Fibroblast of gingiva (primary cell): ENCODE measurements around the gene ANKRD23.
"Not testable (repeated sequence)": the region's sequence is repeated elsewhere in the genome, so short reads cannot be mapped to it uniquely, and the experiment has no call there.

Experiments used
- DNase-seq: peaks from one replicate; pipeline ENCODE4 v3.0.0-alpha.2; 2011; ENCODE audit warnings: low read depth

Gene ANKRD23

DNA sequence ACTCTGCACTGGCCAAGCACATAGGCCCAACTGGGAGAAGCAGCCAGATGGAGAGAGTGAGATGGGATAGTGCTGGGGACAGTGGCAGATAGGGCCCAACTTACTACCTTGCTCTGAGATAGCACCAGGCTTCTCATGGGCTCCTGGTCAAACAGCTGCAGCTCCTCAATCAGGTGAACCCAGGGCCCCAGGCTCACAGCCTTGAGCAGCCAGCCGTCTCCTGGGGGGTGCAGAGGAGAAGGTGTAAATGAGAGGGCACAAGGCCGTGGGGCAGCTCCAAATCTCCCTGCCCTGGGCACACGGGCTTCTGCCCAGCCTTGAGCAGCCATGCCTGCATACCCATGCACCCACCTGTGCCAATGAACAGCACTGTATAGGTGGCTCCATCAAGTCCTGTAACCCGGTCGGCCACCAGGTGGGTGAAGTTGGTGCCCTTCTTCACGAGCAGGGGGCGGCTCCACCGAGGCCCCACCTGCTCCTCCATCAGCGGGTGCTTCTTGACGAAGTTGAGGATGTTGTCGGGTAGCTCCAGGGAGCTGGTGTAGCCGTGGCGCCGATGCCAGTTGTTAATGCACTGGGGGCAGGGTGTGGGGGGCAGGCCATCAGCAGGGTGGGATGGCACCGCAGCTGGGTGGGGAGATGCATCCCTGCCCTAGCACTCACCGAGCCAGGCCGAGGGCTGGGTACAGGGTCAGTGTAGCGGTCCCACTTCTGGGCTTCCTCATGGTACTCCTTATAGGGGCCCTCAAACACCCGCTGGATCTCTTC, 19.9 kb upstream of the ANKRD23 start:
- no peak for DNase-seq

DNA sequence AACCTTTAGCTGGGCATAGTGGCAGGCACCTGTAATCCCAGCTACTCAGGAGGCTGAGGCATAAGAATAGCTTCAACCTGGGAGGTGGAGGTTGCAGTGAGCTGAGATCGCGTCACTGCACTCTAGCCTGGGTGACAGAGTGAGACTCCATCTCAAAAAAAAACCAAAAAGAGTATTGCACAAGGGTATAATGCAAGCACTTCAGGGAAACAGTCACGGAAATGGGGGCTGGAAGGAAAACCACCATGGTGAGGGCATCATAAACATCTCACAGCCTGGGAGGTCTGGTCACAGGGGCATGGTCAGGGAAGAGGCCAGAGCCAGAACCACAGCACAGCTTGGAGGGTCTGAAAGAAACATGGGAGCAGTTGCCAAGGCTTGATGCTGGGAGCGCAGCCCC, 19.2 kb upstream of the ANKRD23 start:
- not testable (repeated sequence) for DNase-seq

DNA sequence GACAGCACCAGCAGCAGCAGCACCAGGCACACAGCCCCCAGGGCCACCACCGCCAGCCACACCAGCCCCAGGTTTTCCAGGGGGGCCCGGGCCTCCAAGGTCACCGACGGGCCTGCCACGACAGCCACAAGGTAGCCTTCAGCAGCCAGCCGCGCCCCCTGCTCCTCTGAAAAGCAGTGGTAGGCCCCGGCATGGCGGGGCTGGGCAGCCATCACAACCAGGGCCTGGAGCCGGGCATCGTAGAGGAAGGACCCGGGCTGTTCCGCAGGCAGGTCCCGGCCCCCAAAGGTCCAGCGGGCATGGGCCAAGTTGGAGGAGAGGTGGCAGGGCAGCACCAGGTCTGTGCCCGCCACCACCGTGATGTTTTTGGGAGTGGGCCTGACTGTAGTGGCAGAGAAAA, 17.3 kb upstream of the ANKRD23 start:
- DNase-seq: no peak

DNA sequence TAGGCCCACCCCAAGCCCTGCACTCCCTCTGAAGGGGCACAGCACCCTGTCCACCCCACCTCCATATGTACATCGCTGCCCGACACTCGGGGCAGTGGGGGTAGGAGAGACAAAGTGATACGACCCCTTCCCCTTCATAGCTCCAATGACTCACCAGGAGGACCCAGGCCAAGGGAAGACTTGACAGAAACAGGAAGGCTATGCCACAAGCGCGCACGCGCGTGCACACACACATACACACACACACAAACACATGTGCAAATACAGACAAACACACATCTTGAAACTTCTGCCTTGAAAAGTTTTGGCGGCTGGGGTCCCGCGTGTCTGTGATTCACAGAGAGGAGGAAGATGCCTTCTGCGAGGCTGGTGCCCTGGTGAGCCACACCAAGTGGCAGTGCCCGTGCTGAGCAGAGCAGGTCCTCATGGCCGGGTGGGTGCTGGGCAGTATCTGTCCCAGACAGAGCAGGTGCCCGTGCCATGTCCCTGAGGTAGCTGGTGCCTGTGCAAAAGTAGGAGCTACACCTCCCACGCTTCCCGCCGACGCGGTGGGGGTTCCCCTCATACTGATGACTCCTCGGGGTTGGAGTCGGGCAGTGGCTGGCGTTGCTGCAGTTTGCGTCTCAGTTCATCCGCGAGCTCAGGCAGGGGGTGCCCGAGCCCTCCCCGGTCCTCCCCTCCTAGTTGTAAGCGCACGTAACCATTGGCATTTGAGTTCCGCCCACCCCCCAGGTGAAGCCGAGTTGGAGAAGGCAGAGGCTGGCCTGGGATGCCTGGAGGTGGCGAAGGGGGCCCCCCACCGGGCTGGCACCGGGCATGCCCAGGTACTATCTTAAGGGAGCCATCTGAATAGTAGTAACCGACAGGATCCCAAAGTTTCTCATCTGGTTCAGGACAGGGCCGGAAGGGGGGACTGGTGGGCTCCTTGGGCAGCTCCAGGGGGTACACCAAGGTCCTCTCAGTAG, 16.5 kb upstream of the ANKRD23 start:
- DNase-seq: no peak

DNA sequence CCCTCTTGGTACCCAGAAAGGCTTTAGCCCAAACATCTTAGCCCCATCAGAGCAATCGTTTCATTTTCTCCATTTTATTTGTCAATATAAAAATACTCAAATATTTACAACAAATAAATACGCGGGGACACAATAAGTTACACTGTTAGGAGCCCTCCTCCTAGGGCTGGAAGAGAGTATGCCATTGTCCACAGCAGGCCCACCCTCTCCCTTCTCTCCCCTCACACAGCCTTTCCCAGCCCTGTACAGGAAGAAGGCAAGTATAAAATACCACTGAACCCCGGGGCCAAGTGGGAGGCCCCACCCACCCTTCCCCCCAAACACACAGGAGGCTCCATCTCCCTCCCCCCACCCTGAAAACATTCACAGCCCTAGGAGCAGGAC, 15.9 kb upstream of the ANKRD23 start:
- no peak for DNase-seq

DNA sequence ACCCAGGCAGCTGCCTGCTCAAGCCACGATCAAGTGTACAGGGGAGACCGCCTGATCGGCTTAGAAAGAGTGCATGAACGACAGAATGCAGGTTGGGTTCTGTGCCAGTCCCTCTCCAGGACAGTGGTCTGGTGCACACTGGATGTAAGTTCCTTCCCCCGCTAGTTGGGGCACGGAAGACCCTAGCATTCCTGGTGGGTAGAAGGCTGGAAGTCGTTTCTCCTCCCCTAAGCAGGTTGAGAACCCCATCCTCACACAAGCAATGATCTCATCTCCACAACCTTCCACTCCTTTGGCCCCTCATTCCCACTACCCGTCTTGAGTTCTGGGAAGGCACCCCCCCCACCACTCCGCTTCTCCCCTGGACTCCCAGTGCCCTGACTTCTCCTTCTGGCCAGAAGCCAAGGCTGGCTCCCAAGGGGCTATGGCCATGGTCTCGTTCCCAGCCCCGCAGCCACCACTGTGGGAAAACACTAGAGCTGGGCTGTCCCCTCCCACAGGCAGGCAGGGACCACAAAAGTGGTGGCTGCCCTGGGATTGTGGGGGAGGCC, 15.4 kb upstream of the ANKRD23 start:
- DNase-seq: no peak

DNA sequence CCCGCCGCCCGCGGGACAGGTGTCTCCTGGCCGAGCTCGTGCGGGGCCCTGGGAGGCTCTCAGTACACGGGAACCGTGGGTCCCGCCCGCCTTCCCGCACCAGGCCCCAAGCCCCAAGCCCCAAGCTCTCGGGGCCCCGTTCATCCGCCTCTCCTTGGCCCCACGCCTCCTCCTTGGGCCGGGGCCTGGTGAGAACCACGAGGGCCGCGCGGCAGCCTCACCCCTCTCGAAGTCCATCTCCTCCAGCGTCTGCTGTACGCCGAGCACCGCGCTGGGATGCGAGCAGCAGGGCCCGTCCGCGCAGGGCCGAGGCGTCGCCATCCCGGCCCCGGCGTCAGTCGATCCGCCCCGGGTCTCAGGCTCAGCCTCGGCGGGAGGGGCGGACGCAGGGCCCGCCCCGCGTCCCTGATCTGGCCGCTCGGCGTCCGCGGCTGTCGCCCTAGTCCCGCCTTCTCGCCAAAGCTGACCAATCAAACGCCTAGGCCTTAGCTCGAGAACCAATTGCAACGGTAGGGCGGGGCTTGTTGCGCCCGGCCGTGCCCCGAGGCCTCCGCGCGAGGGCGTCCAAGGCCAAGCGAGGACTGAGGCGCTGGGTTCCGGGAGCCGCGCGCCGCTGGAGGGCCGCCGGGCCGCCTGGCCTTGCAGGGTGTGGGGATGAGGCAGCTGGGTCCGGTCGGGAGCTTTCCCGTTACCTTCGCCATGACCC, 14.0 kb upstream of the ANKRD23 start, which contains the start of gene ANKRD39:
Gene ANKRD39, minus strand, starts transcription at position 350 of the 706 bp plus-strand sequence. Its CDS starts 29 bp downstream, at position 321.
- DNase-seq: peak; percentile 97

DNA sequence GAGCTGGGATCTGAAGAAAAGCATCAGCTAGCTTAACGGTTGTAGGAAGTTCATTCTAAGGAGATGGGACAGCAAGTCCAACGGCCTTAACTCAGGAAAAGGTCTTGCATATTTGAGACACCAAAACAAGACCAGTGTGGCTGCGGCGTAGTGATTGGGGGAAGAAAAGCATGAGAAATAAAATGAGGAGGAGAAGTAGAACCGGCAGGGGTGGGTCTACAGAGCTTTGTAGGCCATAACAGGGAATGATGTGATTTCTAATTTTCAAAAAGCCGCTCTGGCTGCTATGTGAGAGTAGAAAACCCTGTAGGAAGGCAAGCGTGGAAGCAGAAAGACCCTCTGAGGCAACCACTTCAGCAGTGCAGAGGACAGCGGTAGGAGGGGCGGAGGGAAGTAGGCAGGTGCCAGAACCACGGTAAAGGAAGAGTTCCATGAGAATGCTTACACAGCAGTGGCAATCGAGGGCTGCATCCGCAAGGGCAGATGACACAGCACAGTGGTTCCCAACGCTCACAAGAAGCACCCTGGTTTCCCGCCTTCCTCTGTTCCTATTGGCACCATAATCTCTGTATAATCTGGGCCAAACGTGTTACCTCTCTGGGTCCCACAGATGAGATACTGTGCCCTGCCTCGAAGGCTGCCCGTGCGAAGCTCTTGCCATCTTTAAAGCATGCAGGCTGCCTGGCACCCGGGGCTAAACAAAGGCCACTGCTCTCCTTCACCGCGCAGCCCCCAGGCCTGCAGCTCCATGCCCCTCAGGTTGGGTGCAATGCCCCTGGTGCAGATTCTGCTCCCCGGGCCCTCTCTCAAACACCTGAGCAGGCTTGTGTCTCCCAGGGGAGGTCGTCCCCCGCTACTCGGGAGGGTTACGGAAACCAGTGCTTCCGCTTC, 13.2 kb upstream of the ANKRD23 start:
- DNase-seq: no peak

DNA sequence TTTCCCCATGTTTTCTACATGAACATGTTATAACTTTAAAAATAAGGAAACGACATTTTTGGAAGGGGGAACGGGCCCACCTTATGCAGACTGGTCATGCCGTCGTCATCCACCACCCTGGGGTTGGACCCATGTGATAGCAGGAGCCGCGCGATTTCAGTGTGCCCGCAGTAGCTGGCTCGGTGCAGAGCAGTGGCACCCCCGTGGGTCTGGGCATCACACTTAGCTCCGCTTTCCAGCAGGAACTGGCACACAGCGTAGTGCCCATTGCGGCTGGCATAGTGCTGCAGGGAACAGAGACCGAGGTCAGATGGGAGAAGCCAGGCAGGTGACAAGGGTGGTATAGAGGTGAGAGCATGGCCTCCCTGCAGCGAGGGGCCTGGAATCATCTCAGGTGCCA, 9.5 kb upstream of the ANKRD23 start:
- DNase-seq: no peak

DNA sequence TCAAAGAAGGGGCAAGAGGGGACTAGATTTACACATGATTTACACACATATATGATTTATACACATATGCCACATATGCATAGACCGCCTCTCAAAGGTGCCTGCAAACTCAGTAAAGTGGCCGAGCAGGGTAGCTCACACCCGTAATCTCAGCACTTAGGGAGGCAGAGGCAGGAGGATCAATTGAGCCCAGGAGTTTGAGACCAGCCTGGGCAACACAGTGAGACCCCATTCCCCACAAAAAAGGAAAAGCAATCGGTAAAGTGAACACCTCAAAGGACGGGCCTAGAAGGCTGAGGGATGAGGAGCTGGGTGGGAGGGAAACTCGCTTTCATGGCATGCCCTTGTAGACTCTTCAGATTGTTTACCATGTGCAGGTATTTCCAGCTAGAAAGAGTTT, 8.8 kb upstream of the ANKRD23 start:
- no peak for DNase-seq

DNA sequence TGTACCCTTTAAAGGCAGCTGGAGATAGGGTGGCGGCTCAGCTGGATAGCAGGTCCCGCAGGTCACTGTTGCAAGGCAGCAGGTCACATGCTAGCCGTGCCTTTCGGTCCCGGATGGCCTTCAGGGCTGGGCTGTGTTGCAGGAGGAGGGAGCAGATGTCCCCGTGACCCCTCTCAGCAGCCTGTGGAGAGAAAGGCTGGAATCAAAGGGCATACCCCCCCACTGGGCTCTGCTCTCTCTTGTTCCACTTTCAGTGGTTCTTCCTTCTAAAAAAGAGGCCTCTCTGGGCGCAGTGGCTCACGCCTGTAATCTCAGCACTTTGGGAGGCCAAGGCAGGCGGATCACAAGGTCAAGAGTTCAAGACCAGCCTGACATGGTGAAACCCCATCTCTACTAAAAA, 4.4 kb upstream of the ANKRD23 start:
- no peak for DNase-seq

DNA sequence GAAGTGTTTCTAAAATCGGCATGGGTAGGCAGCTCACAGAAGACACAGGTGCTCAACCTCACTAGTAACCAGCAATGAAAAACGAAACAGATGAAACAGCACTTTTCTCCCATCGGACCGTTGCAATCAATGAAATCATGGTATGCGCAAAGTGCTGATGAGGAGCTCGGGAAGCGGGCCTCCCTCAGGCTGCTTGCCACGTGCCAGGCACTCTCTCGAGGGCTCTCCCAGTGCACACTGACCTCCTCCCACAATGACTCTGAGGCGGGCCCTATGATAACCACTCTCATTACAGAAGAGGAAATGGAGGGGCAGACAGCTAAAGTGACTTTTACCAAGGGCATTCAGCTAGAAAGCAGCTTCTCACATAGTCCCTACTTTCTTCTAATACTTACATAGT, 3.8 kb upstream of the ANKRD23 start:
- DNase-seq: no peak

DNA sequence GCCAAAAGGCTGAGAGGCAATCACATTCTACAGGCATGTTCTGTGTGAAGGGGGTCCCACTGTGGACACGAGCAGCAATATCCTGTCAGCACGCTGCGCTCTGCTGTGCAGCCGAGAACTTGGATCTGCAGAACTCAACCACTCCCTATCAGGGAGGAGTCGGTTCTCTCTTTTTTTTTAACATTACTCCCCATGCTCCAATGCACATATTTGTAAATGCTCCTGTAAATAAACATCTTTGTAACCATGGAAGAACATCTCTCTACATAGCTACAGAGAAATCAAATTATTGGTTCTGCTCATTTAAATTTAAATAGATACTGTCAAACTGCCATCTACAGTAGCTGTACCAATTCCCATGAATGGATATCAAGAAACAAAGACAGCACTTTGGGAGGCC, 3.0 kb upstream of the ANKRD23 start:
- DNase-seq: no peak

DNA sequence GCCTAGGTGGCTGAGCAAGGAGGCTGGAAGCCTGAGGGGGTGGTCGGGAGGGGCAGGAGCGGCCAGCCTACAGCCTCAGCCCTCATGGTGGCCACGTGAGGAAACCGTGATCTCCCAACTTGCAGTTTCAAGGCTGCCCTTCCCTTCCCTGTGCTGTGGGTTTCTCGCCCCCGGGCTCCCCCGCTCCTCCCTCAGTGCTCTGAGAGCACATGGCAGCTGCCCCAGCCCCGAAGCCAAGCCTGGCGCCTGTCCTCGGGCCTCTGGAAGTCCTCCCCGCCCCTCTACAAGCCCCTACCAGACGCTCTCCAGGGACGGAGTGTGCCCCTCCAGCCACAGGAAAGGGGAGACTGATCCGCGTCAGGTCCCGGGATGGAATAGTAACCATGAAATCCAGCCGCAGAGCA, 586 bp upstream of the ANKRD23 start:
- no peak for DNase-seq

DNA sequence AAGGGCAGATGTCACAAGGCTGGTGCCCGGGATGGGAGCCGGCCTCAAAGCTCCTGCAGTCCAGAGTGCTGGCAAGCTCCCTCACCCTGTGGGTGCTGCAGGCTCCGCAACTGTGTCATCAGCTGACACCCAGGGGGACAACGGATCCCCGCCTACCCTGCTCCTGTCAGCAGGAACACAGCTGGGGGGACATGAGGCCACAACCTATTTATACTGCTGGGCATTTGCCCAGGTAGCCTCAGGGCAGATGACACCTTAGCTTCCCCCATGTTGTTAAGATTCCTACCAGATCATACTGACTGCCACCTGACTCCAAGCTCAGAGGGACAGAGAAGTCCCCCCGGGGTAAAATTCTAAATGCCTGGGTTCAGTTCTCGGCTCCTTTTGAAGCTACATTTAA, 1.2 kb downstream of the ANKRD23 start:
- DNase-seq: no peak

DNA sequence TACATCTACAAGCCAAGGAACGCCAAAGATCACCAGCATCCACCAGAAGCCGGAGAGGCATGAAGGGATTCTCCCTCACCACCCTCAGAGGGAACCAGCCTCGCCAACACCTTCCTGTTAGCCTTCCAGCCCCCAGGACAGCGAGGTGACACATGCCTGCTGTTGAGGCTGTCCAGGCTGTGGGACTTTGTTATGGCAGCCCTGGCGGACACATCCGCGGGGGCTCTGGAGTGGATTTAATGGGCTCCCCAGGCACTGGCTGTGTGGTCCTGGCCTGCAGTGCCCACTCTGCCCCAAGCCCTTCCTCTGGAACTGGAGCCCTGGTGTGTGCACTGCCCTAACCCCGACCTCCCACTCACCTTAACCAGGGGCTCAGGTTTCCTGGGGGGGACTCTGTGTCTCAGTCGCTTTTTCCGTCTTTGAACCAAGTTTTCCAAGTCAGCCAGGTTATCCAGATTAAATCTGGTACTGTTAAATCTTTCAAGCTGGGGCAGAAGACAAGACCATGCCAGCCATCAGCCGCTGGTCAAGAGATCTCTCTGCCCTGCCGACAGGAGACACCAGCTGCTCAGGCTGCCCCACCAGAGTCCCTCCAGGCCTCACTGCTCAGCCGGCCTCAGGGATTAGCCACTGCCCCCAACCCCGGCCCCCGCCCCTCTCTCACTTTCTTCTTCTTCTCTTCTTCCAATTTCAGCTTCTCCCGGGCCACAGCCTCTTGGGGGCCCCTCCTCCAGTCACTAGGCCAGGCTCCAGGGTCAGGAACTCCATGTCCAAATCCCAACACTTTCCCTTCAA, 1.9 kb downstream of the ANKRD23 start:
- no peak for DNase-seq

DNA sequence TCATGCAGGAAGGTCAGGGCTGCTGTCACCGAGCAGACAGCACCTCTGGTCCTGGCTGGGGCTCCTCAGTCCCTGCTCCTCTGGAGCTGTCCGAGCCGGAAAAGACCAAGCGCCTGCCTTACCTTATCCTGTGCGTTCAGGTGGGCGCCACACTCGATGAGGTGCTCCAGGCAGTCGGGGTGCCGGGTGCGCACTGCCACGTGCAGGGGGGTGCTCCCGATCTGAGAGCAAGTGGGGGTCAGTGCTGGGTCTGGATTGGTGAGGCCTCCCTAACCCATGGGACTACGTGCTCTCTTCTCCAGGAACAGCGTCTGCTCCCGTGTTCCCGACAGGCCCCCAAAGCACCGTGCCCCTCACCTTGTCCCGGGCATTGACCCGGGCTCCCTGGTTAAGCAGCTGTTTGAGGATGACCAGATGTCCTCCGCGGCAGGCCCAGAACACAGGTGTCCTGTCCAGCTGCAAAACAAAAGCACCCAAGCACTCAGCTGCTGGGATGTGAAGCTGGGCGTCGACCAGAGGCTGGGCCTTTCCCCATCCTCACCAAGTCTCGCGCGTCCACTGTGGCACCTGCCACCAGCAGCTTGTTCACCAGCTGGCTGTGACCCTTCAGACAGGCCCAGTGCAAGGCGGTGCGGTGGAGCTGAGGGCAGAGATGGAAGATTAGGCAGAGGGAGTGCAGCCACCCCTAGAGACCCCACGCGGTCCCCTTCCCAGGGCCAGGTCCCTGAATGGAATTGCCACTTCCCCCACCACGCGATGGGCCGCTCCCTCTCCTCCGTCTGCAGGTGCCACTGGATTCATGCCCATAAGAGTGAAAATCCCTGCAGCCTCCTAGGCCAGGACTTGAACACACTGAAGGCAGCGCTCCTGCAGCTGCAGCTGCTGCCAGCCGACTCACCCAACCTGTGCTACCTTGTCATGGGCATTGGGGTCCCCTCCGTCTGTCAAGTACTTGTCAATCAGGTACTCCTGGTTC, 3.7 kb downstream of the ANKRD23 start:
- DNase-seq: no peak

DNA sequence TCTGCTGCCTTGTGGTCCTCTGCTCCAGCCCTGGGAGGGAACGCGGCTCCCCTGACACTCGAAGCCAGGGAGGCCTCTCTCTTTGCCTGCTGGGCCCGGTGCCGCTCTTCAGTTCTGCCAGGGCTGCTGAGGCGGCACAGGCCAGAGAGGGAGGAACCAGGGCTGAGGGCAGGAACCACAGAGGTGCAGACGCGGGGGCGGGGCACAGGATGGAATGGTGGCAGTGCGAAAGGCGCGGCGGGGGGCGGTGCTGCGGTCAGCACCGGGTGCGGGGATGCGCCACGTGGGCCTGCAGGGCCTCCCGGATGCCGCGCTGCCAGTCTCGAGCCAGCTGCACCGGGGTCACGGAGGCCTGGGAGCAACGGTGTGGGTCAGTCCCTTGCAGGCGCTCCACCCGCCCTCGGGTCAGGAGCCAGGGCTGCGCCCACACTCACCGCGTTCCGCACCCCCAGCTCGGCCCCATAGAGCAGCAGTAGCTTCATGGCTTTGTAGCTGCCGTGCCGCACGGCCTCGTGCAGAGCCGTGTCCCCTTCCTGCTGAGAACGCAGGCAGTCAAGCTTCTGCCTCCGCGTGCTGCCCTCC, 4.4 kb downstream of the ANKRD23 start:
- DNase-seq: no peak
